Activated CD4-positive, alpha-beta T cell treated with anti-CD3 and anti-CD28 coated beads for 48 hours (primary cell): ENCODE results near the gene ANKRD13B.
"Not testable (repeated sequence)": the region's sequence is repeated elsewhere in the genome, so short reads cannot be mapped to it uniquely, and the experiment has no call there.

Experiments used
- DNase-seq: peaks from one replicate; pipeline ENCODE4 v3.0.0-alpha.2; 2020

Gene ANKRD13B

GRCh38 chr17:29592850-29593551, at the start of gene ANKRD13B:
ANKRD13B (plus strand) TSS chr17:29593132; CDS start chr17:29593622, 490 bp downstream.
- DNase-seq = peak; percentile 68

DNA sequence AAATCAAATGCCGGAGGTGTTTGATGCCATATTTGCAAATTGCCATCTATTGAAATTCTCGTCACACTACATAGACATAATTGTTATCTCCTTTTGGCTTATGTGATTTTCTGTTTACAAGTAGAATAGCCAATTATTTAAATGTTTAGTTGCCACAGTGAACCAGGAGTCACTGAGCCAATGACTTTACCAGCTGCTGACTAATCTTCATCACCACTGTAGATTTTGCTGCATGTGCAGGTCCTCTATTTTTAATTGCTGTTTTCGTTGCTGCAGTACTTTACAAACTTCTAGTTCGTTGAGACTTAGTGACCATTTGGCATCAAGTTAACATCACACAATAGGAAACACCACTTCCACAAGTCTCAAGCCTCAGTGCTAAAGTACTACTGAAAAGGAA, 48.9 kb upstream of the ANKRD13B start:
- no peak for DNase-seq

- DNase-seq = no peak
Measured at GRCh38 chr17:29546085-29546484, 46.8 kb upstream of the ANKRD13B start.

DNA sequence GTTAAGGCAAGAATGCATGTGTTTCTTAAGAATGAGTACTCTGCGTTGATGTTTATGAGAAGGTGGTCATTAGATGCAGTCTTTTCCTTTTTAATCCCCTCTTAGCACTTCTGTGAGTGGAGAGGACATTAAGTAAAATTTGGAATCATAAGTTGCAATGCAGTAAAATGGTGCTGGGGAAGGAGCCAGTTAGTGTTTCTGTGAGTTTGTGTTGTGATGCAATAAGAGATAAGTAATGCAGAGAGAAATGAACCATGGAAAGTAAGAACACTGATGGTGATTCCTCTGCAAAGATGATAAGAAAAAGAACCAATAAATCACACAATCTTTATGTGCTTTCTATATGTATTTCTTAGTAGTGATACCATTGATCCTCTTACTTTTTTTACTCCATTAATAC, 46.1 kb upstream of the ANKRD13B start:
- DNase-seq = no peak

DNA sequence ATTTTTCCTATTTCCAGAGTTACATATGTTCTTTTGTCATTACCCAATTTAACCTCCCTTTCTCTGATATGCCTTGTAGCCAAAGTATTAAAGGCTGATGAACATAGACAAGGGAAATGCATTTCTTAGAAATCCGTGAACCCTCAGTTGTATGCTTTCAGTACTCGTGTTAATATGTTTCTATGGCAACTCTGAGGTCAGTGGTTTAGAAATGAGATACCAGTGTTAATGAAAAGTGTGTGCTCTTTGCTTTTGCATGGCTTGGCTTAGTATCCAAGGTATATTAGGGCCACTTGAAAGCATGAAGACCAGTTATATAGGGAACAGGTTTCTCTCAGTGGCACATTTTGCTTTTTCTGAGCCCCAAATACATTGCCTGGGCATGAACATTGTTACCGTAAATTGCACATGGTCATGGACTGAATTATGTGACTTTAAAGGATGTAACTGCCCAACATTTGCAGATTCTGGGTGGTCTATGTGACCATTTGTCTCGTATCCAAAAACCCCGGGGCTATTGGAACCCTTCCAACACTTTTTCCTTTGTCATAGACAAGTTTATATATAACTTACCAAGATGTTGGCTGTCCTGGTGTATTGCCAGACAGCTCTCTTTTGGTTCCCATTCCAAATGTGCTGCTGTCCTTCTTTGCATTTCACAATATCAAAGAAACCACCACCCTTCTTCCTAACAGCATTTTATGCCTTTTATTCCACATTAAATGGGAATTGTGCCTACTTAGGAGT, 43.6 kb upstream of the ANKRD13B start:
- DNase-seq = no peak

GRCh38 chr17:29555840-29556239, 37.1 kb upstream of the ANKRD13B start:
- DNase-seq = no peak

- no peak for DNase-seq
Measured at GRCh38 chr17:29557085-29557738, 35.7 kb upstream of the ANKRD13B start.

GRCh38 chr17:29557739-29558116, 35.2 kb upstream of the ANKRD13B start:
- no peak for DNase-seq

GRCh38 chr17:29558139-29558538, 34.8 kb upstream of the ANKRD13B start:
- not testable (repeated sequence) for DNase-seq

DNA sequence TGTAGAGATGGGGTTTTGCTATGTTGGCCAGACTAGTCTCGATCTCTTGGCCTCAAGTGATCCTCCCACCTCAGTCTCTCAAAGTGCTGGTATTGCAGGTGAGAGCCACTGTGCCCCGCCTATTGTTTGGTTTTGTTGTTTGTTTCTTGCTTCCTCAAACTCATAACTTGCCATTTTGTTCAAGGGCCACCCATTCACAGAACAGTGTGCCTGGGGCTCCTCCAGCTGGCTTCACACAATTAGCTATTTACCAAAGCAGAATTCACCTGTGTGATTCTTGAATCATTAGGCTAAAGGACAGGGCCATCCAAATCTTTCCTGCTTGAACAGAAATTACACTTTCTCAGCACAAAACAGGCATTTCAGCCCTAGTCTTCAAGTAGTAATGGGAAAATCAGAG, 33.3 kb upstream of the ANKRD13B start:
- DNase-seq = no peak

- DNase-seq = no peak
Measured at GRCh38 chr17:29560316-29560715, 32.6 kb upstream of the ANKRD13B start.

DNA sequence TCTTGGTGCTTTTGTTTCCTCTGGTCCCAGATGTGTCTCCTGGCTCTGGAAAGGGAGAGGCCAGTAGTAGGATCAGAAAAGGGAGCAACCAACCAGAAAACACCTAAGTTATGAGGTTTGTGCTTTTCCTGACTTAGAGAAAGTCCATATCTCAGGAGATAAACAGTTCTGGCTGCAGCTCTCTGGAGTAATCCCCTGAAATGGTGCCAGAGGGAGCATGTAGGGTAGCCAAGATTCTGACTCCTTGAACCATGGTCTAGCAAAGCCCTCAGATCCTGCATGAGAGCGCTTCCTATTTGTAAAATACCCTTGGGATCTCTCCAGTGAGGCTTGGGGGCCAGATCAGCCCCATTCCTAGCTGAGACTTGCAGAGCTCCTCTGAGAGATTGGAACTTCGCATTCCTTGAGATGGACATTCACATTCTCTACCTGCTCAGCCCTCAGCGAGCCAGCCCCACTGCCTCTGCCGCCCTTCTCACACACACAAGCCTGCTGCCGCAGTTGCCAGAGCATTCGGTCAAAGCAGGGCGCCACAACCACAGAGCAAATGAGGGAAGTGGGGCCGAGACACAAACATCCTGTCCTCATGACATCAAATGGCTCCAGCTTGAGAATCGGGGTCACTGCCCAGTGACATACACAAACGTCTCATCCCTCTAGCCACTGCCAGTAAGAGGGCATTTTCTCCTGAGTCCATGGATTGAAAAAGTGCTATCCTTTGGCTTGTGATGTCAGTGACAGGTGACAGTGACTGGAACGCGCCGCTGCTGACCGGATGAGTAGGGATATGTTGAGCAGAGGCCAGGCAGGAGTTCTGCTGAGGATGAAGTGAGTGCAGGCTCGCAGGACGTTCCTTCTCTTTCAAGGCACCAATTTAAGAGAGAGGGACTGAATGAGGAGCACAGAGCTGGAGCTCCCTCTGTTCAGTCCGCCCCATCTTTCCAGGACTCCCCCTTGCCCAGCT, 31.1 kb upstream of the ANKRD13B start:
- no peak for DNase-seq

GRCh38 chr17:29562615-29563014, 30.3 kb upstream of the ANKRD13B start:
- DNase-seq = no peak

GRCh38 chr17:29563816-29564215, 29.1 kb upstream of the ANKRD13B start:
- DNase-seq = no peak

DNA sequence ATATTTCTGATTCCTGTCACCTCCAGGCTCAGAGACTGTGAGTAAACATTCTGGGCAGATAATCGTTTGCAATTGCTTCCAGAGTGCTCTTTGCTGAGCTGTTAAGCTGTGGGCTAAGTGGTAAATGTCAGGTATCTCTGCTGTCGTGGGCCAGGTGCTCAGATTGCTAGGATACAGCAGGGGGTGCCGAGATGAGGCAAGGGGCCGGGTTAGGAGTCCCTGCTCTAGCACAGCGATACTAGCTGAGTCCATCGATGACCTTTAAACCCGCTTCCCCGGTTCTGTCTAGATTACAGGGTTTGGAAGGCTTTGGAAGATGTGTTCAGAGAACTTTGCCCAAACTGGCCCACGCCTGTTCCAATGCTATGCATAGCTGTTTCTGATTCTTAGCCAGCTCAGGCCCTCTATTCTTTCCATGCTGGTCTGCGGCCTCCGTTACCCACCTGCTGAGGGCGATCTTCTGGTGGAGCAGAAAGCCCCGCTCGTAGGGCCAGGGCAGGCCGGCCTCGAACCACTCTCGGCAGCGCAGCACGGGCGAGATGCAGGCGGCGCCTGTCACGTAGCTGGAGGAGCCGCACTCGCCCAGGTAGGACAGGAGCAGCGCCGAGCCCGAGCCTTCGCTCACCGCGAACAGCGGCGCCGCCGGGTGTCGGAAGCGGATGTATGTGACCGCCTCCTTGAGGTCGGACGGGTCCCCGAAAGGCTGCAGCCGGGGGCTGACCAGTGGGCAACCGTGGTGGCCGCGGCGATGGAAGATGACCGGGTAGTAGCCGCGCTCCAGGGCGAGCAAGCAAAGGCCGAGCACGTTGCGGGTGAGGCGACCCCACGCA, 27.1 kb upstream of the ANKRD13B start:
- peak; percentile 75 for DNase-seq

GRCh38 chr17:29566473-29567303, 26.2 kb upstream of the ANKRD13B start, which contains the start of gene ABHD15:
ABHD15 (minus strand) TSS chr17:29567037; CDS start chr17:29566966, 71 bp downstream.
- DNase-seq = peak; percentile 70

- no peak for DNase-seq
Measured at GRCh38 chr17:29567304-29567553, 25.7 kb upstream of the ANKRD13B start.

- DNase-seq = peak; percentile 86
Measured at GRCh38 chr17:29567554-29568330, 25.2 kb upstream of the ANKRD13B start.

GRCh38 chr17:29568331-29569244, 24.3 kb upstream of the ANKRD13B start, which contains the start of gene TP53I13:
TP53I13 (plus strand) TSS chr17:29568701; CDS start chr17:29568759, 58 bp downstream.
- peak; percentile 90 for DNase-seq
